Trophoblast cell (in vitro differentiated cells and primary cell): Measurements from ENCODE around the gene TSPOAP1.

ENCODE experiments used
- DNase-seq, 2 donors: peaks; one replicate each; pipeline ENCODE4 v3.0.0-alpha.2; 2016
- H2AFZ ChIP-seq: 2 replicates; pipeline ENCODE4 v1.6.1; 2013; ENCODE audit warnings: low read length, moderate library complexity, mild to moderate bottlenecking; ENCODE audit not compliant: insufficient read depth, poor library complexity
- H2AK5ac ChIP-seq: 2 replicates; pipeline ENCODE4 v1.6.1; 2013; ENCODE audit warnings: mild to moderate bottlenecking, low read length
- H2BK120ac ChIP-seq: 2 replicates; pipeline ENCODE4 v1.6.1; 2013; ENCODE audit warnings: low read length, mild to moderate bottlenecking, moderate library complexity; ENCODE audit not compliant: insufficient read depth, poor library complexity
- H2BK12ac ChIP-seq: 2 replicates; pipeline ENCODE4 v1.6.1; 2013; ENCODE audit warnings: mild to moderate bottlenecking, low read length, moderate library complexity
- H2BK5ac ChIP-seq: 2 replicates; pipeline ENCODE4 v1.6.1; 2013; ENCODE audit warnings: low read length, low read depth, moderate library complexity, mild to moderate bottlenecking; ENCODE audit not compliant: poor library complexity
- H3K14ac ChIP-seq: 2 replicates; pipeline ENCODE4 v1.6.1; 2013; ENCODE audit warnings: mild to moderate bottlenecking, low read length
- H3K18ac ChIP-seq: 2 replicates; pipeline ENCODE4 v1.6.1; 2013; ENCODE audit warnings: mild to moderate bottlenecking, low read length
- H3K23ac ChIP-seq: 2 replicates; pipeline ENCODE4 v1.6.1; 2013; ENCODE audit warnings: low read length
- H3K27ac ChIP-seq: 2 replicates; pipeline ENCODE4 v1.5.1; 2013; ENCODE audit warnings: low read depth, mild to moderate bottlenecking, inconsistent platforms, low read length, moderate library complexity
- H3K27me3 ChIP-seq: 2 replicates; pipeline ENCODE4 v1.6.1; 2013; ENCODE audit warnings: inconsistent platforms, mild to moderate bottlenecking, low read length, moderate library complexity; ENCODE audit not compliant: insufficient read depth
- H3K36me3 ChIP-seq, 2 experiments: 1 replicate in 1 of 2; 2 replicates in 1 of 2; pipeline ENCODE4 v1.6.1; 2013; ENCODE audit warnings: low read length in 2 of 2, mild to moderate bottlenecking in 2 of 2, moderate library complexity in 1 of 2; ENCODE audit not compliant: insufficient read depth in 2 of 2, control insufficient read depth in 1 of 2
- H3K4ac ChIP-seq: 2 replicates; pipeline ENCODE4 v1.6.1; 2013; ENCODE audit warnings: low read depth, mild to moderate bottlenecking, low read length, moderate library complexity
- H3K4me1 ChIP-seq, 2 experiments: 1 replicate in 1 of 2; 2 replicates in 1 of 2; pipeline ENCODE4 v1.6.1; 2013; ENCODE audit warnings: low read length in 2 of 2, mild to moderate bottlenecking in 2 of 2, moderate library complexity in 1 of 2; ENCODE audit not compliant: insufficient read depth in 2 of 2, control insufficient read depth in 1 of 2
- H3K4me2 ChIP-seq: 2 replicates; pipeline ENCODE4 v1.6.1; 2013; ENCODE audit warnings: inconsistent platforms, mild to moderate bottlenecking, low read length, moderate library complexity
- H3K4me3 ChIP-seq: 2 replicates; pipeline ENCODE4 v1.5.1; 2013; ENCODE audit warnings: mild to moderate bottlenecking, low read depth, low read length, inconsistent platforms
- H3K79me1 ChIP-seq: one replicate; pipeline ENCODE4 v1.6.1; 2013; ENCODE audit warnings: low read length
- H3K79me2 ChIP-seq: 2 replicates; pipeline ENCODE4 v1.6.1; 2013; ENCODE audit warnings: low read length, mild to moderate bottlenecking; ENCODE audit not compliant: control insufficient read depth, insufficient read depth, poor library complexity
- H3K9ac ChIP-seq: 2 replicates; pipeline ENCODE4 v1.6.1; 2013; ENCODE audit warnings: mild to moderate bottlenecking, low read length
- H3K9me3 ChIP-seq: 2 replicates; pipeline ENCODE4 v1.6.1; 2013; ENCODE audit warnings: low read depth, mild to moderate bottlenecking, control low read depth, inconsistent platforms, low read length; ENCODE audit not compliant: insufficient read depth
- H4K12ac ChIP-seq: 2 replicates; pipeline ENCODE4 v1.6.1; 2013; ENCODE audit warnings: low read depth, mild to moderate bottlenecking, low read length, moderate library complexity
- H4K8ac ChIP-seq: 2 replicates; pipeline ENCODE4 v1.6.1; 2013; ENCODE audit warnings: low read depth, mild to moderate bottlenecking, low read length, moderate library complexity
- H4K91ac ChIP-seq: one replicate; pipeline ENCODE4 v1.6.1; 2013; ENCODE audit warnings: low read depth, mild to moderate bottlenecking, low read length, moderate library complexity
- WGBS: extraction: QIAGEN DNeasy Blood & Tissue Kit; methylation state at CpG from one replicate; pipeline ENCODE4 v1.1.7; 2013; ENCODE audit warnings: missing lambda C conversion rate; ENCODE audit not compliant: insufficient read length, insufficient coverage; ENCODE audit errors: extremely low coverage; 5-methylcytosine and 5-hydroxymethylcytosine counted together

Gene TSPOAP1

GRCh38 chr17:58322581-58323185 is 5.9 kb downstream of the TSPOAP1 start:
- H3K4me1 ChIP-seq, result peaks cover 16 to 24% of the 10 kb centered on the region in 2 experiments
- no CpG with 5 or more reads among the region's 9 CpGs for WGBS
- no peak overlapping the region for H3K23ac ChIP-seq

GRCh38 chr17:58321571-58322525 is 6.7 kb downstream of the TSPOAP1 start:
- Histone ChIP-seq H3K14ac (no peak overlapping the region), H2BK5ac (no peak overlapping the region), H3K4me1 (peaks cover 16 to 24% of the 10 kb centered on the region in 2 experiments), H2AFZ (no peak overlapping the region), H2AK5ac (no peak overlapping the region), H3K4ac (no peak overlapping the region), H3K9ac (no peak overlapping the region), H3K27ac (no peak overlapping the region), H4K12ac (no peak overlapping the region), H4K8ac (no peak overlapping the region), H2BK120ac (no peak overlapping the region), H3K18ac (no peak overlapping the region), H3K4me2 (no peak overlapping the region), H3K27me3 (no peaks in the 10 kb centered on the region), H3K79me1 (peaks cover 7% of the 10 kb centered on the region), H3K79me2 (peaks cover 4% of the 10 kb centered on the region), H2BK12ac (no peak overlapping the region), H3K4me3 (no peak overlapping the region), H3K23ac (no peak overlapping the region), H4K91ac (no peak overlapping the region), H3K9me3 (no peaks in the 10 kb centered on the region), H3K36me3 (no peaks in the 10 kb centered on the region)
- no CpG with 5 or more reads among the region's 18 CpGs for WGBS
- no peak for DNase-seq

More at GRCh38 chr17:58322581-58323185, 5.9 kb downstream of the TSPOAP1 start:
- Histone ChIP-seq H3K36me3 (no peaks in the 10 kb centered on the region), H3K18ac (no peak overlapping the region), H4K91ac (no peak overlapping the region), H3K79me2 (peaks cover 4% of the 10 kb centered on the region), H3K4me2 (no peak overlapping the region), H3K9ac (no peak overlapping the region), H4K8ac (no peak overlapping the region), H4K12ac (no peak overlapping the region), H2BK12ac (no peak overlapping the region), H3K27me3 (no peaks in the 10 kb centered on the region), H3K4me3 (no peak overlapping the region), H2BK120ac (no peak overlapping the region), H3K4ac (no peak overlapping the region), H3K9me3 (no peaks in the 10 kb centered on the region), H3K79me1 (peaks cover 7% of the 10 kb centered on the region), H2AFZ (no peak overlapping the region), H2AK5ac (no peak overlapping the region), H2BK5ac (no peak overlapping the region), H3K14ac (no peak overlapping the region), H3K27ac (no peak overlapping the region)
- no peak for DNase-seq

GRCh38 chr17:58320570-58321323 is 7.8 kb downstream of the TSPOAP1 start:
- no peaks in the 10 kb centered on the region for H3K36me3 ChIP-seq
- H3K27ac ChIP-seq, result no peak overlapping the region
- no peak overlapping the region for H3K9ac ChIP-seq
- H3K79me1 ChIP-seq, result peaks cover 7% of the 10 kb centered on the region
- no peak overlapping the region for H2AFZ ChIP-seq
- no peak overlapping the region for H3K18ac ChIP-seq
- H2BK120ac ChIP-seq, result no peak overlapping the region
- peaks cover 4% of the 10 kb centered on the region for H3K79me2 ChIP-seq
- no CpG with 5 or more reads among the region's 9 CpGs for WGBS
- DNase-seq, result no peak
- H3K4me1 ChIP-seq, result peaks cover 10 to 19% of the 10 kb centered on the region in 2 experiments
- no peak overlapping the region for H3K23ac ChIP-seq
- no peak overlapping the region for H3K4ac ChIP-seq
- H4K12ac ChIP-seq, result no peak overlapping the region
- H2BK12ac ChIP-seq, result no peak overlapping the region
- H3K4me3 ChIP-seq, result no peak overlapping the region
- no peak overlapping the region for H2AK5ac ChIP-seq
- H4K8ac ChIP-seq, result no peak overlapping the region
- H3K4me2 ChIP-seq, result no peak overlapping the region
- H3K9me3 ChIP-seq, result no peaks in the 10 kb centered on the region
- no peak overlapping the region for H3K14ac ChIP-seq
- no peak overlapping the region for H2BK5ac ChIP-seq
- no peaks in the 10 kb centered on the region for H3K27me3 ChIP-seq
- H4K91ac ChIP-seq, result no peak overlapping the region

- Histone ChIP-seq H3K4ac (no peak overlapping the region), H3K14ac (no peak overlapping the region), H3K9ac (no peak overlapping the region), H3K4me3 (no peak overlapping the region), H4K8ac (no peak overlapping the region), H2AFZ (no peak overlapping the region), H3K4me2 (no peak overlapping the region), H2BK120ac (no peak overlapping the region), H3K9me3 (no peaks in the 10 kb centered on the region), H3K79me2 (peaks cover 4% of the 10 kb centered on the region), H4K91ac (no peak overlapping the region), H2BK5ac (no peak overlapping the region), H3K27me3 (no peaks in the 10 kb centered on the region), H3K18ac (no peak overlapping the region), H3K23ac (no peak overlapping the region), H2BK12ac (no peak overlapping the region), H3K36me3 (no peaks in the 10 kb centered on the region), H3K79me1 (peaks cover 7% of the 10 kb centered on the region), H2AK5ac (no peak overlapping the region), H4K12ac (no peak overlapping the region), H3K4me1 (peaks cover 7 to 14% of the 10 kb centered on the region in 2 experiments), H3K27ac (no peak overlapping the region)
- no peak for DNase-seq
- WGBS, result no CpG with 5 or more reads among the region's 7 CpGs
Measured at GRCh38 chr17:58320163-58320558, 8.4 kb downstream of the TSPOAP1 start.
